Small intestine (tissue), 7 donors: ENCODE measurements around the gene B9D1. TPM values are rescaled to one million over a fixed set of nuclear protein-coding genes. Genes with fewer than 3 reads are reported as not detected.

ENCODE experiments used
- DNase-seq, 2 donors: peaks; one replicate each; pipeline versions ENCODE4 v3.0.0 to v3.0.0-alpha.2; 2013
- FAIRE-seq: peaks from 2 replicates; lab custom pipeline; 2012; peaks lifted over from hg19 to GRCh38; lab: Jason Lieb, UNC
- H3K27ac ChIP-seq, 3 donors: one replicate each; pipeline ENCODE4 v1.5.1; 2013; ENCODE audit warnings: low read length in 2 of 3, mild to moderate bottlenecking in 2 of 3, control low read depth in 1 of 3, inconsistent platforms in 1 of 3, low read depth in 1 of 3, moderate library complexity in 1 of 3
- H3K27me3 ChIP-seq, 3 donors: one replicate each; pipeline ENCODE4 v1.6.1; 2013; ENCODE audit warnings: low read length in 3 of 3, inconsistent platforms in 1 of 3; ENCODE audit not compliant: control insufficient read depth in 3 of 3, insufficient read depth in 3 of 3
- H3K36me3 ChIP-seq, 3 donors: one replicate each; pipeline ENCODE4 v1.6.1; 2013; ENCODE audit warnings: low read length in 3 of 3, inconsistent platforms in 1 of 3, low read depth in 1 of 3, mild to moderate bottlenecking in 1 of 3, moderate library complexity in 1 of 3; ENCODE audit not compliant: control insufficient read depth in 3 of 3, insufficient read depth in 2 of 3
- H3K4me1 ChIP-seq, 3 donors: one replicate each; pipeline ENCODE4 v1.6.1; 2013; ENCODE audit warnings: low read length in 2 of 3, inconsistent platforms in 1 of 3, low read depth in 1 of 3, mild to moderate bottlenecking in 1 of 3, moderate library complexity in 1 of 3; ENCODE audit not compliant: control insufficient read depth in 3 of 3, insufficient read depth in 2 of 3
- H3K4me3 ChIP-seq, 3 donors: one replicate each; pipeline ENCODE4 v1.5.1; 2013; ENCODE audit warnings: low read length in 3 of 3, control low read depth in 1 of 3, inconsistent platforms in 1 of 3, low read depth in 1 of 3, mild to moderate bottlenecking in 1 of 3, moderate library complexity in 1 of 3
- H3K9me3 ChIP-seq, 2 donors: one replicate each; pipeline ENCODE4 v1.6.1; 2013; ENCODE audit warnings: low read depth in 1 of 2, low read length in 1 of 2; ENCODE audit not compliant: control insufficient read depth in 2 of 2, insufficient read depth in 1 of 2
- WGBS, 3 donors: extraction: QIAGEN DNeasy Blood & Tissue Kit; methylation state at CpG; one replicate each; pipeline ENCODE4 v1.1.7; 2013; 5-methylcytosine and 5-hydroxymethylcytosine counted together
- polyA plus RNA-seq, 4 donors: library from polyadenylated mRNA; stranded (reverse) in 3 of 4; unstranded in 1 of 4; fragments of 200-250 nt in 3 of 4; fragments of 120-200 nt in 1 of 4; gene quantifications; one replicate each; pipeline versions ENCODE4 v1.2.1 to v1.2.3, GENCODE V29; 2013
- donor health status: healthy with polysubstance abuse.
- donor health status: control.
- donor health status: control.
- donor health status: Bipolar disorder and iron deficiency.
- donor health status: healthy.

B9D1 gene
- polyA plus RNA-seq, 4 donors = 2.2 to 18.1 (median 12.9) TPM

DNA sequence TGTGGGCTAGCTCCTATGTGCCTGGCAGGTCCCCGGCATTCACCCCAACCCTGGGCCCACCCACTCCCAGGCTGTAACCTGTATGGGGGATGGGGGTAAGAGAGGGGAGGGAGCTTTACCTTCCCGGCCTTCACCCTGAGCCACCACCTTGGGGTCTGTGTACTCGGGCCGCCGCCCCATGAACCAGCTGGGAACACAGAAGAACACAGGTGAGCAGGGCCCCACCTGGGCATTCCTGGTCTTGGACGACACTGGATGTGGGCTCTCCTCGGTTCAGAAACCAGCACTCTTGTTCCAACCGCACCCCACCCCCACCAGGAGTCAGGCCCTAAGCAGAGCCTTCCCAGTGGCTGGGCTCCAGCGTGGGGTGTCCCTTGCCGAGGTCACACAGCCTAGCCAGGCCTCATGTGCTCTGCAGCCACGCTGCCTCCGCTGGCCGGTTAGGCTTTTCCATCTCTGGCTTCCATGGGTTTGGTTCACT is 18.8 kb downstream of the B9D1 start:
- no peak for FAIRE-seq
- no peak overlapping the region for H3K27ac ChIP-seq
- WGBS, 3 donors = 80 to 86% (median 84%) methylated on average over 13 of the region's 13 CpGs

DNA sequence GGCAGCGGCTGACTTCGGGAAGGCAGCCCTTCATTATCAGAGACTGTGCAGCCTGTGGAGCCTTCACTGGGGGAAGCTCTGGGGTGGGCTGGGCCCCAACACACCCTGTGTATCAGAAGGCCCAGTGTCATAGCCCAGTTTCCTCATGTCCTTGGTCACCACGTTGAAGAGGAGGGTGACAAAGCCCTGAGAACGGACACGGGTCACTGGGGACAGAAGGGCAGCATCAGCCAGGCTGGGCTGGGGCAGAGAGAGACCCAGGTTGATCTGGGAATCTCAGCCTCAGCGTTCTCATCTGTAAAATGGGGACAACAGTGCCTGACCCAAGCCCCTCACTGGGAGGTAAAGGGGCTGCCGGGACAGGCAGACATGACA is 19.3 kb downstream of the B9D1 start:
- Histone ChIP-seq H3K4me3 (no peak overlapping the region), H3K9me3 (peaks cover 0 to 10% of the 10 kb centered on the region in 2 donors), H3K36me3 (peaks cover 0 to 52% (median 0%) of the 10 kb centered on the region in 3 donors), H3K27me3 (no peaks in the 10 kb centered on the region), H3K27ac (no peak overlapping the region), H3K4me1 (peaks cover 0 to 73% (median 0%) of the 10 kb centered on the region in 3 donors)
- no peak for FAIRE-seq
- 81 to 87% (median 83%) methylated on average over 7 of the region's 7 CpGs for WGBS, 3 donors
- DNase-seq = no peak

More for the DNA sequence above, 18.8 kb downstream of the B9D1 start:
- Histone ChIP-seq H3K9me3 (peaks cover 0 to 8% of the 10 kb centered on the region in 2 donors), H3K36me3 (peaks cover 0 to 52% (median 0%) of the 10 kb centered on the region in 3 donors), H3K4me3 (no peak overlapping the region), H3K27me3 (no peaks in the 10 kb centered on the region), H3K4me1 (peaks cover 0 to 72% (median 0%) of the 10 kb centered on the region in 3 donors)
- no peak for DNase-seq

DNA sequence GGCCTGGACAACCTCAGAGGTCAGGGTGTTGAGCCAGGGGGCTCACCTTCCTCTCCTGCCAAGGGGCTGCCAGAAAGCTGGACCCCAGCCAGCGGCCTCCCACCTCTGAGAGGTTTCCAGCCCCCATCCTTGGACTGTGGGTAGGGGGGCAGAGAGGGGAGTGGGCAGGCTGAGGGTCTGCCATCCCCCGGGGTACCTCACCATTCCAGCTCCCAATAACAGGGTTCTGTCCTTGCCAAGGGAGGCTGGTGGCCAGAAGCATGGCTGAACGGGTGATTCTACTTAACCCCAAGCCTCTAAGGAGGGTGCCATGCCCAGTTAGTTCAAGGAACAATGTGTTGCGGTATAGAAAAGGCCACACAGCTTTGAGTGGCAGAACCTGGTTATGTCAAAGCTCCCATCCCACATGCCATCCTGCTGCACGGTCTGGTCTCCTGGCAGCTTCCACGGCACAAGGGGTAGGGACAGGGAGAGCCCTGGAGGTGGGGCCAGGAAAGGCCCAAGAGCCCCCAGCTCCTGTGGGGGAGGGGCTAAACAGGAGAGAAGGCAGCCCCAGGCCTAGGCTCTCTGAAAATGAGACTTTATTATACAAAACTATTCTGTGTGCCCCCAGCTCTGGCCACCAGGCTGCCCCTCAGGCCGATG is 19.8 kb downstream of the B9D1 start:
- DNase-seq (no peak), FAIRE-seq (no peak)
- WGBS, 3 donors = 59 to 77% (median 75%) methylated on average over 7 of the region's 7 CpGs
- H3K4me1 ChIP-seq = peaks cover 0 to 73% (median 2%) of the 10 kb centered on the region in 3 donors
- H3K4me3 ChIP-seq = no peak overlapping the region
- H3K27me3 ChIP-seq = no peaks in the 10 kb centered on the region
- peaks cover 0 to 48% (median 0%) of the 10 kb centered on the region in 3 donors for H3K36me3 ChIP-seq
- H3K27ac ChIP-seq = peak overlapping the region in 1 of 3 donors; percentile 36
- peaks cover 0 to 10% of the 10 kb centered on the region in 2 donors for H3K9me3 ChIP-seq

DNA sequence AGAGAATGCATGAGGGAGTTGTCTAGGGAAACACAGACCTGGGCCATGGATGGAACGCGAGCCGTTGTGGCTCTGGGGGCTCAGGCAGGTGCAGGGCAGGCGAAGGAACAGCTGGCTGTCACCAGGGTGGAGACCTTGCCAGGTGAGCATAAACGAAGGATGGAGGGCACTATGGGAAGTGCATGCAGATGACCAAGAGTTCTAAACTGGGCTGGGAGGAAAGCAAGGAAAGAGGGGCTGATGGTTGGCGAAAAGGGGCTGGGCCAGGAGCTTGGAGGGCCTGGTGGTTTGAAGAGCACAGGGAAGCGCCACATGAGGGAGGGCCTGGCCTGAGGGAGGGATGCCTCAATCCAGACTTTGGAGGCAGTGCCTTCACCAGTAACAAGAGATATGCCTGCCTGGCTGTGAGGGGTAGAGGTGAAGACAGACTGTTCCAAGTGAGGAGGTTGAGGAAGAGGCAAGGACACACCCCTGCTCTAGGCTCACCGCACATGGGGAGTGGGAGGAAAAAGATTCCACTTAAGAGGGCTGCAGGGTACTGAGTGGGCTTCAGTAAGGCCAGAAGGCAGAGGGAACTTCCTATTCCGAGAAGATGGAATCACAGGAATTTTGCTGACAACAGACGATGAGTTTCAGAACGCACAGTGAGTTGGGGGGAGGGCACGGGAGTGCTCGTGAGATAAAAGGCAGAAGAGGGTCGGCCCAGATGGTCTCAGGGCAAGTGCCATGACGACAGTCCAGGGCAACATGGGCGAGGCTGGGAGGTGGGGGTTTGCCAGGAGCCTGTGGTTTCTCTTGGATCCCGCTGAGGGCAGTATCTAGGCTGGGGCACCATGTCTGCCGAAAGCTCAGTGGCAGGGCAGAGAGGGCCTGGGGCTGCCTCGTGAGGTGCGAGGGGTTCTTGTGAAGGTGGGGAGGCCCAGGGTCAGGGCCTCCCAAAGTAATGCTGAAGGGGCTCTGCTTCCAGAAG is 20.6 kb downstream of the B9D1 start:
- peaks cover 0 to 10% of the 10 kb centered on the region in 2 donors for H3K9me3 ChIP-seq
- DNase-seq = peak in 1 of 2 donors; percentile 46
- 58 to 62% (median 61%) methylated on average over 19 to 20 of the region's 20 CpGs for WGBS, 3 donors
- FAIRE-seq = no peak
- no peak overlapping the region for H3K4me3 ChIP-seq
- no peaks in the 10 kb centered on the region for H3K27me3 ChIP-seq
- peaks cover 0 to 47% (median 0%) of the 10 kb centered on the region in 3 donors for H3K36me3 ChIP-seq
- H3K4me1 ChIP-seq = peaks cover 0 to 73% (median 2%) of the 10 kb centered on the region in 3 donors
- peak overlapping the region in 1 of 3 donors; percentile 36 for H3K27ac ChIP-seq

DNA sequence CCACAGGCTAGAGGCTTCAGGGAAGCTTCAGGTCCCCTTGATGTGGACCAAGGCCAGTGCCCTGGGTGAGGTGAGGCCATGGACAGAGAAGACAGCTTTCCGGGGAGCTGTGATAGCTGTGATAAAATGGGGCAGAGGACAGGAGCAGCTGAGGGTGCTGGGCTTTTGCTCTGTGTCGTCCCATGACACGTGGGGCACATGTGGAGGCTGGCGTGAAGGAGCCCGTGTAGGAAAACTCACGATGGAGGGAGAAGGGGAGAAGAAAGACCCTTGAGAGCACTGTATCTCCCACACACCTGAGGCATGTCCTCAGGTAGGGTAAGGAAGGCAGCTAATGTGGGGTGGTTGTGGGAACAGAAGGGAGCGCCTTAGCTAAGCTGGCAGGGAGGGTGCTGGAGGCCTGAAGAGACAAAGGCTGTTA is 21.3 kb downstream of the B9D1 start:
- Histone ChIP-seq H3K27ac (peak overlapping the region in 1 of 3 donors; percentile 36), H3K9me3 (peaks cover 0 to 10% of the 10 kb centered on the region in 2 donors), H3K36me3 (peaks cover 0 to 51% (median 0%) of the 10 kb centered on the region in 3 donors), H3K27me3 (no peaks in the 10 kb centered on the region), H3K4me3 (no peak overlapping the region), H3K4me1 (peaks cover 0 to 74% (median 2%) of the 10 kb centered on the region in 3 donors)
- WGBS, 3 donors = 59 to 71% (median 62%) methylated on average over 7 of the region's 7 CpGs
- FAIRE-seq = no peak
- DNase-seq = no peak

DNA sequence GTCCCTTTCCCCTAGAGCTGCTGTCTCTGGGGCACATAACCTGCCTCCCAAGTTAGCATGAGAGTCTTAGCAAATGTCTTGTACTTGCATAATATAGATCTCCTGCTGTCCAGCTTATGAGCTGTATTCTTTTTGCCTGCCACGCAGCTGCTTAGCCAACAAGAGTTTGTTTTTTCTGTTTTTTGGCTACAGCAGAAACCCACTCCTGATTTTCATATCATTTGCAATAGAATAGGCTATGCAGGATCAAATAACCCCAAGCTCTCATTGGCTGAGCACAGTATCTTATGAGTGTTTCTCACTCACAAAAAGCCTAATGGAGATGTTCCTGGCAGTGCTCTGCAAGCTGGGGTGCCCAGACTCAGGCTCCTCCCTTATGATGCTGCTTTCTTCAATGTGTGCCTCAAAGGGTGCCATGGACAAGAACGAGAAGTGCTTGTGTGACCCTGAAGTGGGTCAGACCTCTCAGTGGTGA is 23.1 kb downstream of the B9D1 start:
- H3K4me3 ChIP-seq = no peak overlapping the region
- no peaks in the 10 kb centered on the region for H3K27me3 ChIP-seq
- peaks cover 0 to 5% of the 10 kb centered on the region in 2 donors for H3K9me3 ChIP-seq
- H3K4me1 ChIP-seq = peaks cover 0 to 59% (median 2%) of the 10 kb centered on the region in 3 donors
- no peak for FAIRE-seq
- DNase-seq = no peak
- peaks cover 0 to 48% (median 0%) of the 10 kb centered on the region in 3 donors for H3K36me3 ChIP-seq
- H3K27ac ChIP-seq = peak overlapping the region in 1 of 3 donors; percentile 92
- 71 to 84% (median 83%) methylated on average over 2 of the region's 2 CpGs for WGBS, 3 donors

DNA sequence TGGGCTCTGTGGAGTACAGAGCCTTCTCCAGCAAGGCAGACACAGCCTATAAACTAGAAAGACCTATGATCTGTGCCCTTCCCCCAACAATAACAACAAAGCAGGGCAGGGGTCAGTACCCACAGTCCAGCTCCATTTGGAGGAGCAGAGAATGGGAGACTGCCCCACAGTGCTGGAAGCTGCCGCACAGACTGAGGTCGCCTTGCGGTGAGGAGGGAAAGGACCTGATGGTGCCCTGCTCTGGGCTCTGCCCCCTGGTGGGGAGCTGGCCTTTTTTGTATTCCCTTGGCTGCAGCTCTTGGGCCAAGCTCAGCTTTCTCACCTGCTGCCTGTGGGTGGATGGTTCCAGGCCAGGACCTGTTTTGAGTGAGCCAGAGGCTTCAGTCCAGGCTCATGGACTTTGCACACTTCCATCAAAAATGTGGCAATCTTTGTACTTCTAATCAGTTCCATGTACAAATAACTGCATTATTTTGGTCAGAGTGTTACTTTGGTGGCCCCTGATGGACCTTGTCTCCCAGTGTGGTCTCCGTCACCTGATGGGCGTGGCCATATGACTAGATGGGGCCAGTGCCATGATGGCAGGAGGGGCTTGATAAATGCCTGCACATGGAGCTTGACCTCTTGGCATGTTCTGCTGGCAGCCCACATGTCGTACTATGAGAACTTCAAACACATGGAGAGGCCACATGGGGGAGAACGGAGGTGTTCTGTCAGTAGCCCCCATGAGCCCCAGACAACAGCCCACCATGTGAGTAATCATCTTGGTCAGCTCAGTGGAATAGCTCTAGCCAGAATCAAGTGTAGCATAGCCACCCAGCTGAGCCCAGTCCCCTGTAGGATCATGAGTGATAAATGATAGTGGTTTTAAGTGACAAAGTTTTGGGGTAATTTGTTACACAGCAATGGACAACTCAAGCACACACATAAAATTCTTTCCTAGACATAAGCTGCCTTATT is 24.2 kb downstream of the B9D1 start:
- Histone ChIP-seq H3K27ac (peak overlapping the region in 1 of 3 donors; percentile 92), H3K9me3 (peaks cover 0 to 5% of the 10 kb centered on the region in 2 donors), H3K36me3 (peaks cover 0 to 51% (median 2%) of the 10 kb centered on the region in 3 donors), H3K4me3 (no peak overlapping the region), H3K4me1 (peaks cover 0 to 53% (median 2%) of the 10 kb centered on the region in 3 donors), H3K27me3 (no peaks in the 10 kb centered on the region)
- 45 to 64% (median 54%) methylated on average over 7 of the region's 7 CpGs for WGBS, 3 donors
- no peak for FAIRE-seq
- peak; percentile 64 to 95 for DNase-seq
